Breast epithelium (tissue), 4 donors: Measurements from ENCODE around the gene IGLON5. TPM values are rescaled to one million over a fixed set of nuclear protein-coding genes. Genes with fewer than 3 reads are reported as not detected.

ENCODE experiments used
- DNase-seq, 2 donors: peaks; one replicate each; pipeline ENCODE4 v3.0.0-alpha.2; 2019; ENCODE audit warnings: low spot score in 2 of 2
- H3K27ac ChIP-seq, 2 donors: fragments of 200-600 bp; sonication (generic) in 1 of 2; one replicate each; pipeline ENCODE4 v1.5.1; 2016 to 2019; ENCODE audit warnings: mild to moderate bottlenecking in 1 of 2
- H3K27me3 ChIP-seq, 2 donors: fragments of 200-600 bp; sonication (generic) in 1 of 2; one replicate each; pipeline versions ENCODE4 v1.5.1 to v1.6.0; 2017 to 2019; ENCODE audit warnings: control low read depth in 1 of 2, mild to moderate bottlenecking in 1 of 2
- H3K36me3 ChIP-seq: fragments of 200-600 bp; one replicate; pipeline ENCODE4 v1.5.1; 2019
- H3K4me1 ChIP-seq, 2 donors: fragments of 200-600 bp; sonication (generic); one replicate each; pipeline ENCODE4 v1.5.1; 2016 to 2019; ENCODE audit warnings: control low read depth in 1 of 2
- H3K4me3 ChIP-seq, 3 donors: fragments of 200-600 bp; sonication (generic); 1 replicate in 2 of 3; 2 replicates in 1 of 3; pipeline ENCODE4 v1.5.1; 2016 to 2019; ENCODE audit warnings: mild to moderate bottlenecking in 3 of 3, moderate library complexity in 2 of 3
- H3K9me3 ChIP-seq, 2 donors: fragments of 200-600 bp; sonication (generic) in 1 of 2; one replicate each; pipeline ENCODE4 v1.5.1; 2016 to 2019; ENCODE audit warnings: control low read depth in 1 of 2
- CTCF ChIP-seq, 3 donors: fragments of 450-650 bp; IDR thresholded peaks; one replicate each; pipeline ENCODE4 v1.5.1; 2016 to 2017; ENCODE audit warnings: antibody characterized with exemption in 3 of 3, mild to moderate bottlenecking in 3 of 3, moderate library complexity in 3 of 3
- POLR2A ChIP-seq: fragments of 450-650 bp; IDR thresholded peaks from one replicate; pipeline ENCODE4 v1.6.1; 2016; ENCODE audit warnings: antibody characterized with exemption, mild to moderate bottlenecking, moderate library complexity
- POLR2AphosphoS5 ChIP-seq, 3 donors: sonication (generic); formaldehyde crosslinking; IDR thresholded peaks; one replicate each; pipeline ENCODE4 v1.6.1; 2017; ENCODE audit warnings: antibody characterized with exemption in 3 of 3
- intact Hi-C: fragments of 100-400 bp; cut with DNase I; formaldehyde crosslinking; loops from one replicate; pipeline ENCODE4 v1.15.1; 2023; ENCODE audit warnings: low total_unique reads
- total RNA-seq, 3 donors: library from RNA; depleted of rRNA; stranded (reverse); fragments of >200 nt; gene quantifications; one replicate each; pipeline ENCODE4 v1.1.0, GENCODE V29; 2016

Gene IGLON5
- total RNA-seq, 3 donors from 2014 or later: 0.66 TPM; not detected in 2

GRCh38 chr19:51295382-51296126 is 15.9 kb upstream of the IGLON5 start:
- Histone ChIP-seq H3K36me3 (no peaks in the 10 kb centered on the region), H3K4me1 (no peaks in the 10 kb centered on the region), H3K4me3 (no peak overlapping the region), H3K27ac (no peak overlapping the region), H3K9me3 (peaks cover 0 to 2% of the 10 kb centered on the region in 2 donors), H3K27me3 (peaks cover 0 to 46% of the 10 kb centered on the region in 2 donors)
- DNase-seq: no peak
- TF ChIP-seq CTCF (IDR thresholded peaks at IDR 0.05) (no peak), POLR2A (no peak), POLR2AphosphoS5 (IDR thresholded peaks at IDR 0.05) (no peak)
- intact Hi-C loops: loop anchor here (2.0 kb wide), 1 partner anchor 23 kb away; no protein-coding TSS in a partner anchor

GRCh38 chr19:51296336-51297093 is 14.9 kb upstream of the IGLON5 start:
- intact Hi-C loops: loop anchor here (2.0 kb wide), 1 partner anchor 22 kb away; no protein-coding TSS in a partner anchor
- H3K36me3 ChIP-seq: no peaks in the 10 kb centered on the region
- DNase-seq: no peak
- H3K4me3 ChIP-seq: no peak overlapping the region
- no peaks in the 10 kb centered on the region for H3K9me3 ChIP-seq
- TF ChIP-seq CTCF (IDR thresholded peaks at IDR 0.05) (no peak), POLR2A (no peak), POLR2AphosphoS5 (IDR thresholded peaks at IDR 0.05) (no peak)
- peaks cover 0 to 41% of the 10 kb centered on the region in 2 donors for H3K27me3 ChIP-seq
- no peak overlapping the region for H3K27ac ChIP-seq
- no peaks in the 10 kb centered on the region for H3K4me1 ChIP-seq

GRCh38 chr19:51297406-51297805 is 14.0 kb upstream of the IGLON5 start:
- DNase-seq: no peak
- Histone ChIP-seq H3K4me1 (no peaks in the 10 kb centered on the region), H3K9me3 (peaks cover 2% of the 10 kb centered on the region in 2 donors), H3K27ac (no peak overlapping the region), H3K36me3 (no peaks in the 10 kb centered on the region), H3K4me3 (no peak overlapping the region), H3K27me3 (peaks cover 0 to 41% of the 10 kb centered on the region in 2 donors)
- no peak for TF ChIP-seq POLR2A
- no peak for TF ChIP-seq CTCF (IDR thresholded peaks at IDR 0.05)
- TF ChIP-seq POLR2AphosphoS5 (IDR thresholded peaks at IDR 0.05): no peak
- intact Hi-C loops: loop anchor here (2.0 kb wide), 1 partner anchor 21 kb away; no protein-coding TSS in a partner anchor

- Histone ChIP-seq H3K4me3 (no peak overlapping the region), H3K4me1 (no peaks in the 10 kb centered on the region), H3K27ac (no peak overlapping the region), H3K27me3 (peaks cover 0 to 17% of the 10 kb centered on the region in 2 donors), H3K36me3 (no peaks in the 10 kb centered on the region), H3K9me3 (peaks cover 15 to 35% of the 10 kb centered on the region in 2 donors)
- TF ChIP-seq POLR2A (no peak), CTCF (IDR thresholded peaks at IDR 0.05) (no peak)
- intact Hi-C loops: no loop called here
- DNase-seq: no peak
These were observed 10.2 kb upstream of the IGLON5 start for GRCh38 chr19:51301266-51301665.

GRCh38 chr19:51305479-51305878 is 6.0 kb upstream of the IGLON5 start:
- TF ChIP-seq POLR2AphosphoS5 (IDR thresholded peaks at IDR 0.05): no peak
- no peak for TF ChIP-seq POLR2A
- TF ChIP-seq CTCF (IDR thresholded peaks at IDR 0.05): no peak
- Histone ChIP-seq H3K27me3 (peaks cover 0 to 38% of the 10 kb centered on the region in 2 donors), H3K4me1 (no peaks in the 10 kb centered on the region), H3K36me3 (no peaks in the 10 kb centered on the region), H3K9me3 (peaks cover 15 to 56% of the 10 kb centered on the region in 2 donors), H3K27ac (no peak overlapping the region), H3K4me3 (no peak overlapping the region)
- no peak for DNase-seq
- intact Hi-C loops: no loop called here
